ENCODE measurements around the gene CADPS2. TPM values are rescaled to one million over a fixed set of nuclear protein-coding genes. Genes with fewer than 3 reads are reported as not detected.

The CADPS2 gene
- total RNA-seq, 2 donors from 2014 or later: not detected

- Mint-ChIP-seq H3K4me1 (ENCODE audit: low read depth in 2 of 2) (no peaks in the 10 kb centered on the region), H3K9me3 (peaks cover 3% of the 10 kb centered on the region), H3K27me3 (no peaks in the 10 kb centered on the region), H3K27ac (no peak overlapping the region), H3K36me3 (no peaks in the 10 kb centered on the region), H3K4me3 (no peak overlapping the region)
- no peak for DNase-seq (ENCODE audit: low spot score)
- ATAC-seq: no peak
Observed at GRCh38 chr7:122352454-122352853, 533.8 kb downstream of the CADPS2 start.

GRCh38 chr7:122350701-122351100 lies 535.6 kb downstream of the CADPS2 start:
- DNase-seq (ENCODE audit: low spot score): no peak
- Mint-ChIP-seq H3K27me3 (no peaks in the 10 kb centered on the region), H3K4me1 (ENCODE audit: low read depth in 2 of 2) (no peaks in the 10 kb centered on the region), H3K36me3 (no peaks in the 10 kb centered on the region), H3K4me3 (no peak overlapping the region), H3K9me3 (no peaks in the 10 kb centered on the region), H3K27ac (no peak overlapping the region)
- ATAC-seq: no peak

GRCh38 chr7:122344303-122344620 lies 542.0 kb downstream of the CADPS2 start:
- DNase-seq (ENCODE audit: low spot score) (no peak), ATAC-seq (no peak)
- Mint-ChIP-seq H3K4me3 (no peak overlapping the region), H3K27me3 (no peaks in the 10 kb centered on the region), H3K9me3 (no peaks in the 10 kb centered on the region), H3K4me1 (ENCODE audit: low read depth in 2 of 2) (no peaks in the 10 kb centered on the region), H3K36me3 (no peaks in the 10 kb centered on the region), H3K27ac (no peak overlapping the region)

GRCh38 chr7:122343601-122344302 lies 542.5 kb downstream of the CADPS2 start:
- no peaks in the 10 kb centered on the region for H3K4me1 Mint-ChIP-seq (ENCODE audit: low read depth in 2 of 2)
- ATAC-seq (no peak), DNase-seq (ENCODE audit: low spot score) (no peak)
- H3K36me3 Mint-ChIP-seq: no peaks in the 10 kb centered on the region
- no peaks in the 10 kb centered on the region for H3K27me3 Mint-ChIP-seq
- H3K9me3 Mint-ChIP-seq: no peaks in the 10 kb centered on the region
- no peak overlapping the region for H3K27ac Mint-ChIP-seq
- H3K4me3 Mint-ChIP-seq: no peak overlapping the region

- no peaks in the 10 kb centered on the region for H3K9me3 Mint-ChIP-seq
- DNase-seq (ENCODE audit: low spot score) (no peak), ATAC-seq (no peak)
- H3K27me3 Mint-ChIP-seq: no peaks in the 10 kb centered on the region
- H3K4me3 Mint-ChIP-seq: no peak overlapping the region
- H3K27ac Mint-ChIP-seq: no peak overlapping the region
- no peaks in the 10 kb centered on the region for H3K36me3 Mint-ChIP-seq
- no peaks in the 10 kb centered on the region for H3K4me1 Mint-ChIP-seq (ENCODE audit: low read depth in 2 of 2)
Observed at GRCh38 chr7:122340427-122340826, 545.8 kb downstream of the CADPS2 start.

GRCh38 chr7:122339145-122339904 lies 546.9 kb downstream of the CADPS2 start:
- Mint-ChIP-seq H3K27me3 (no peaks in the 10 kb centered on the region), H3K36me3 (no peaks in the 10 kb centered on the region), H3K9me3 (no peaks in the 10 kb centered on the region), H3K27ac (no peak overlapping the region), H3K4me1 (ENCODE audit: low read depth in 2 of 2) (no peaks in the 10 kb centered on the region), H3K4me3 (no peak overlapping the region)
- ATAC-seq (no peak), DNase-seq (ENCODE audit: low spot score) (no peak)

- Mint-ChIP-seq H3K4me1 (ENCODE audit: low read depth in 2 of 2) (no peaks in the 10 kb centered on the region), H3K27me3 (no peaks in the 10 kb centered on the region), H3K4me3 (no peak overlapping the region), H3K9me3 (no peaks in the 10 kb centered on the region), H3K36me3 (no peaks in the 10 kb centered on the region), H3K27ac (no peak overlapping the region)
- DNase-seq (ENCODE audit: low spot score) (no peak), ATAC-seq (no peak)
Observed at GRCh38 chr7:122337011-122337410, 549.2 kb downstream of the CADPS2 start.

- H3K36me3 Mint-ChIP-seq: no peaks in the 10 kb centered on the region
- no peaks in the 10 kb centered on the region for H3K27me3 Mint-ChIP-seq
- H3K9me3 Mint-ChIP-seq: no peaks in the 10 kb centered on the region
- H3K4me1 Mint-ChIP-seq (ENCODE audit: low read depth in 2 of 2): no peaks in the 10 kb centered on the region
- no peak for DNase-seq (ENCODE audit: low spot score)
- no peak overlapping the region for H3K4me3 Mint-ChIP-seq
- no peak overlapping the region for H3K27ac Mint-ChIP-seq
- no peak for ATAC-seq
Observed at GRCh38 chr7:122329145-122329802, 557.0 kb downstream of the CADPS2 start.

- Mint-ChIP-seq H3K4me1 (ENCODE audit: low read depth in 2 of 2) (no peaks in the 10 kb centered on the region), H3K27ac (no peak overlapping the region), H3K9me3 (no peaks in the 10 kb centered on the region), H3K36me3 (no peaks in the 10 kb centered on the region), H3K27me3 (no peaks in the 10 kb centered on the region), H3K4me3 (no peak overlapping the region)
- no peak for DNase-seq (ENCODE audit: low spot score)
- no peak for ATAC-seq
Observed at GRCh38 chr7:122327969-122328368, 558.3 kb downstream of the CADPS2 start.

- peaks cover 8% of the 10 kb centered on the region for H3K9me3 Mint-ChIP-seq
- peak in 1 of 2 donors; percentile 6 for ATAC-seq
Observed at GRCh38 chr7:122316467-122317388, 569.5 kb downstream of the CADPS2 start.

GRCh38 chr7:122315507-122316466 lies 570.5 kb downstream of the CADPS2 start:
- H3K27me3 Mint-ChIP-seq: peaks cover 34 to 48% of the 10 kb centered on the region in 2 donors
- DNase-seq (ENCODE audit: low spot score) (no peak), ATAC-seq (no peak)
- peaks cover 14% of the 10 kb centered on the region for H3K36me3 Mint-ChIP-seq
- no peak overlapping the region for H3K4me3 Mint-ChIP-seq
- peaks cover 8% of the 10 kb centered on the region for H3K9me3 Mint-ChIP-seq
- H3K27ac Mint-ChIP-seq: no peak overlapping the region
- no peaks in the 10 kb centered on the region for H3K4me1 Mint-ChIP-seq (ENCODE audit: low read depth in 2 of 2)

More at GRCh38 chr7:122316467-122317388, 569.5 kb downstream of the CADPS2 start:
- H3K27me3 Mint-ChIP-seq: peaks cover 27 to 39% of the 10 kb centered on the region in 2 donors
- no peak overlapping the region for H3K27ac Mint-ChIP-seq
- no peak overlapping the region for H3K4me3 Mint-ChIP-seq
- H3K4me1 Mint-ChIP-seq (ENCODE audit: low read depth in 2 of 2): no peaks in the 10 kb centered on the region
- no peak for DNase-seq (ENCODE audit: low spot score)
- peaks cover 14% of the 10 kb centered on the region for H3K36me3 Mint-ChIP-seq

GRCh38 chr7:122314284-122314683 lies 572.0 kb downstream of the CADPS2 start:
- peaks cover 18% of the 10 kb centered on the region for H3K36me3 Mint-ChIP-seq
- no peak overlapping the region for H3K4me3 Mint-ChIP-seq
- peaks cover 42 to 54% of the 10 kb centered on the region in 2 donors for H3K27me3 Mint-ChIP-seq
- no peak overlapping the region for H3K27ac Mint-ChIP-seq
- ATAC-seq: no peak
- no peak for DNase-seq (ENCODE audit: low spot score)
- H3K4me1 Mint-ChIP-seq (ENCODE audit: low read depth in 2 of 2): no peaks in the 10 kb centered on the region
- peaks cover 6% of the 10 kb centered on the region for H3K9me3 Mint-ChIP-seq
